ENCODE data around the gene SCN10A.

Gene SCN10A

GRCh38 chr3:38649500-38650247 lies 166.3 kb downstream of the SCN10A start, which contains the start of gene SCN5A:
SCN5A (minus strand) TSS chr3:38649687; CDS start chr3:38633307, 16,380 bp downstream.
- DNase-seq: peak; percentile 17

GRCh38 chr3:38648659-38649499 lies 167.1 kb downstream of the SCN10A start:
- no peak for DNase-seq

GRCh38 chr3:38648024-38648658 lies 167.9 kb downstream of the SCN10A start:
- no peak for DNase-seq

GRCh38 chr3:38647217-38647970 lies 168.6 kb downstream of the SCN10A start:
- DNase-seq: no peak

Measured in NCI-H526 treated with DMSO at 0.1 percent for 48 hours (cell line).